ENCODE results near the gene KCNQ1.

The KCNQ1 gene

GRCh38 chr11:2742611-2743426 is 298.0 kb downstream of the KCNQ1 start:
- Histone ChIP-seq H3K4me1 (ENCODE audit: insufficient read depth, low read length, severe bottlenecking) (no peaks in the 10 kb centered on the region), H3K4me2 (ENCODE audit: low read length) (no peak overlapping the region), H3K79me2 (ENCODE audit: insufficient read depth, low read length) (no peaks in the 10 kb centered on the region)

DNA sequence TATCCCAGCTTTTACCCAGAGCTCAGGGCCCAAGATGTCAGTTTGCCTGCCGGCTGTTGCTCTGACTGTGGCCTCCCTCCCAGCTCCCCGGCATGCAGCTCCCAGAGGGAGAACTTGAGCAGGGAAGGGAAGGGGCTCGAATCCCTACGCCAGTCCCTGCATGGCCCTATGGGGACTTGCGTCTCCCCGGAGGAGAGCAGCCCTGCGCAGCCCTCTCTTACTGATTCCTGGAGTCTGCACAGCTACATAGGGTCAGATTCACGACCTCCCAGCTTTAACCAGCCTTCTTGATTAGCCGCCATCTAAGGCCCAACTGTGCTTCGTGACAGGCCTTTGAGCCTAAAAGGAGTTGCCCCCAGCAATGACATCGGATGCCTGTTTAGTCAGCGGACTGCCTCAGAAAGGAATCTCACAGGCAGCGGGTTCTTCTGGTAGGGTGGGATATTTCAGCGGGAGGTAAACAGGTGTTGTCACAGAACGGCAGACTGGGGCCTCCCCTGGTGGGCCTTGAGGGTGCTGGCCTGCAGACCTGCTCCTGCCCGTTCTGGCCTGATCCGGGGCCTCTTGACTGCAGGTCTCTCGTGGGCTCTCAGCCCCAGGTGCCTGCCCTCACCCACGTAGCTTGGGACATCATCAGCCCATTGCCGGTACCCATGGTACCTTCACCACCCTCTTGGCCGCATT is 298.8 kb downstream of the KCNQ1 start:
- no peak overlapping the region for H3K9ac ChIP-seq (ENCODE audit: low read length)
- TF ChIP-seq, protein P1, sequence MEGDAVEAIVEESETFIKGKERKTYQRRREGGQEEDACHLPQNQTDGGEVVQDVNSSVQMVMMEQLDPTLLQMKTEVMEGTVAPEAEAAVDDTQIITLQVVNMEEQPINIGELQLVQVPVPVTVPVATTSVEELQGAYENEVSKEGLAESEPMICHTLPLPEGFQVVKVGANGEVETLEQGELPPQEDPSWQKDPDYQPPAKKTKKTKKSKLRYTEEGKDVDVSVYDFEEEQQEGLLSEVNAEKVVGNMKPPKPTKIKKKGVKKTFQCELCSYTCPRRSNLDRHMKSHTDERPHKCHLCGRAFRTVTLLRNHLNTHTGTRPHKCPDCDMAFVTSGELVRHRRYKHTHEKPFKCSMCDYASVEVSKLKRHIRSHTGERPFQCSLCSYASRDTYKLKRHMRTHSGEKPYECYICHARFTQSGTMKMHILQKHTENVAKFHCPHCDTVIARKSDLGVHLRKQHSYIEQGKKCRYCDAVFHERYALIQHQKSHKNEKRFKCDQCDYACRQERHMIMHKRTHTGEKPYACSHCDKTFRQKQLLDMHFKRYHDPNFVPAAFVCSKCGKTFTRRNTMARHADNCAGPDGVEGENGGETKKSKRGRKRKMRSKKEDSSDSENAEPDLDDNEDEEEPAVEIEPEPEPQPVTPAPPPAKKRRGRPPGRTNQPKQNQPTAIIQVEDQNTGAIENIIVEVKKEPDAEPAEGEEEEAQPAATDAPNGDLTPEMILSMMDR (IDR thresholded peaks at IDR 0.05; ENCODE audit: low read length) = no peak
- no peak for TF ChIP-seq EZH2 (IDR thresholded peaks at IDR 0.05; ENCODE audit: borderline replicate concordance, low read length)
- H3K4me2 ChIP-seq (ENCODE audit: low read length) = no peak overlapping the region

More at GRCh38 chr11:2742611-2743426, 298.0 kb downstream of the KCNQ1 start:
- no peaks in the 10 kb centered on the region for H3K9me2 ChIP-seq (ENCODE audit: low read depth, low read length)
- H3K9ac ChIP-seq (ENCODE audit: low read length) = no peak overlapping the region
- no peaks in the 10 kb centered on the region for H3K36me3 ChIP-seq (ENCODE audit: insufficient read depth, low read length)
- H3F3A ChIP-seq (ENCODE audit: insufficient read depth, low read length) = no peaks in the 10 kb centered on the region
- TF ChIP-seq EZH2 (IDR thresholded peaks at IDR 0.05; ENCODE audit: borderline replicate concordance, low read length) = no peak
- H3K9me3 ChIP-seq (ENCODE audit: low read length) = no peaks in the 10 kb centered on the region
- H4K20me1 ChIP-seq (ENCODE audit: insufficient read depth, low read length) = no peaks in the 10 kb centered on the region
- H2AFZ ChIP-seq (ENCODE audit: low read length) = no peak overlapping the region
- no peak overlapping the region for H3K4me3 ChIP-seq (ENCODE audit: low read depth, low read length, poor library complexity, severe bottlenecking)
- no peaks in the 10 kb centered on the region; the same call in 1 of the 2 replicates for H3K27me3 ChIP-seq (ENCODE audit: insufficient read depth, low read length)
- H3K27ac ChIP-seq (ENCODE audit: low read depth, low read length, poor library complexity, severe bottlenecking) = no peak overlapping the region

GRCh38 chr11:2744166-2744565 is 299.4 kb downstream of the KCNQ1 start:
- H4K20me1 ChIP-seq (ENCODE audit: insufficient read depth, low read length) = no peaks in the 10 kb centered on the region
- no peak overlapping the region for H2AFZ ChIP-seq (ENCODE audit: low read length)
- H3K9me2 ChIP-seq (ENCODE audit: low read depth, low read length) = no peaks in the 10 kb centered on the region
- H3K9me3 ChIP-seq (ENCODE audit: low read length) = no peaks in the 10 kb centered on the region
- TF ChIP-seq EZH2 (IDR thresholded peaks at IDR 0.05; ENCODE audit: borderline replicate concordance, low read length) = no peak
- TF ChIP-seq, protein P1 (IDR thresholded peaks at IDR 0.05; ENCODE audit: low read length) = no peak
- H3K4me2 ChIP-seq (ENCODE audit: low read length) = no peak overlapping the region
- H3K27ac ChIP-seq (ENCODE audit: low read depth, low read length, poor library complexity, severe bottlenecking) = no peak overlapping the region
- no peaks in the 10 kb centered on the region for H3F3A ChIP-seq (ENCODE audit: insufficient read depth, low read length)
- no peaks in the 10 kb centered on the region; the same call in 1 of the 2 replicates for H3K27me3 ChIP-seq (ENCODE audit: insufficient read depth, low read length)
- no peak overlapping the region for H3K9ac ChIP-seq (ENCODE audit: low read length)
- H3K79me2 ChIP-seq (ENCODE audit: insufficient read depth, low read length) = no peaks in the 10 kb centered on the region
- no peaks in the 10 kb centered on the region for H3K4me1 ChIP-seq (ENCODE audit: insufficient read depth, low read length, severe bottlenecking)
- no peaks in the 10 kb centered on the region for H3K36me3 ChIP-seq (ENCODE audit: insufficient read depth, low read length)
- no peak overlapping the region for H3K4me3 ChIP-seq (ENCODE audit: low read depth, low read length, poor library complexity, severe bottlenecking)

More for the DNA sequence above, 298.8 kb downstream of the KCNQ1 start:
- no peaks in the 10 kb centered on the region for H3K79me2 ChIP-seq (ENCODE audit: insufficient read depth, low read length)
- H3K4me3 ChIP-seq (ENCODE audit: low read depth, low read length, poor library complexity, severe bottlenecking) = no peak overlapping the region
- H3K27me3 ChIP-seq (ENCODE audit: insufficient read depth, low read length) = no peaks in the 10 kb centered on the region; the same call in 1 of the 2 replicates
- no peaks in the 10 kb centered on the region for H3F3A ChIP-seq (ENCODE audit: insufficient read depth, low read length)
- no peaks in the 10 kb centered on the region for H3K9me3 ChIP-seq (ENCODE audit: low read length)
- no peak overlapping the region for H2AFZ ChIP-seq (ENCODE audit: low read length)
- H3K4me1 ChIP-seq (ENCODE audit: insufficient read depth, low read length, severe bottlenecking) = no peaks in the 10 kb centered on the region
- no peaks in the 10 kb centered on the region for H3K9me2 ChIP-seq (ENCODE audit: low read depth, low read length)
- no peaks in the 10 kb centered on the region for H4K20me1 ChIP-seq (ENCODE audit: insufficient read depth, low read length)
- H3K27ac ChIP-seq (ENCODE audit: low read depth, low read length, poor library complexity, severe bottlenecking) = no peak overlapping the region
- no peaks in the 10 kb centered on the region for H3K36me3 ChIP-seq (ENCODE audit: insufficient read depth, low read length)
